Esophagus (tissue), 2 donors: ENCODE data around the gene LHFPL3. TPM values are rescaled to one million over a fixed set of nuclear protein-coding genes. Genes with fewer than 3 reads are reported as not detected.
"Not testable (repeated sequence)": the region's sequence is repeated elsewhere in the genome, so short reads cannot be mapped to it uniquely, and the experiment has no call there.

Source experiments
- H3K27ac ChIP-seq, 2 donors: one replicate each; pipeline ENCODE4 v1.5.1; 2013; ENCODE audit warnings: low read depth in 2 of 2, mild to moderate bottlenecking in 2 of 2, inconsistent platforms in 1 of 2, low read length in 1 of 2, moderate library complexity in 1 of 2
- H3K27me3 ChIP-seq, 2 donors: one replicate each; pipeline ENCODE4 v1.6.1; 2013; ENCODE audit warnings: low read length in 2 of 2, control low read depth in 1 of 2, mild to moderate bottlenecking in 1 of 2; ENCODE audit not compliant: insufficient read depth in 2 of 2, control insufficient read depth in 1 of 2
- H3K36me3 ChIP-seq, 2 donors: one replicate each; pipeline ENCODE4 v1.6.1; 2013; ENCODE audit warnings: low read length in 1 of 2; ENCODE audit not compliant: control insufficient read depth in 2 of 2, insufficient read depth in 2 of 2
- H3K4me1 ChIP-seq, 2 donors: one replicate each; pipeline ENCODE4 v1.6.1; 2013; ENCODE audit warnings: low read length in 1 of 2; ENCODE audit not compliant: control insufficient read depth in 2 of 2, insufficient read depth in 2 of 2
- H3K4me3 ChIP-seq, 2 donors: one replicate each; pipeline ENCODE4 v1.5.1; 2013; ENCODE audit warnings: low read length in 2 of 2, mild to moderate bottlenecking in 2 of 2, low read depth in 1 of 2, moderate library complexity in 1 of 2
- H3K9me3 ChIP-seq, 2 donors: one replicate each; pipeline ENCODE4 v1.6.1; 2013; ENCODE audit warnings: mild to moderate bottlenecking in 2 of 2, low read depth in 1 of 2, low read length in 1 of 2, moderate library complexity in 1 of 2; ENCODE audit not compliant: control insufficient read depth in 2 of 2, insufficient read depth in 1 of 2
- WGBS, 2 donors: extraction: QIAGEN DNeasy Blood & Tissue Kit; methylation state at CpG; one replicate each; pipeline ENCODE4 v1.1.7; 2013; 5-methylcytosine and 5-hydroxymethylcytosine counted together
- polyA plus RNA-seq, 2 donors: library from polyadenylated mRNA; stranded (reverse); fragments of 200-250 nt; gene quantifications; one replicate each; pipeline ENCODE4 v1.2.3, GENCODE V29; 2013
- donor health status: healthy with polysubstance abuse.
- donor health status: Bipolar disorder and iron deficiency.

The LHFPL3 gene
- polyA plus RNA-seq, 2 donors: not detected

- Histone ChIP-seq H3K9me3 (no peaks in the 10 kb centered on the region), H3K27me3 (no peaks in the 10 kb centered on the region), H3K4me3 (no peak overlapping the region), H3K27ac (no peak overlapping the region), H3K4me1 (no peaks in the 10 kb centered on the region), H3K36me3 (no peaks in the 10 kb centered on the region)
- WGBS, 2 donors: 55 to 56% methylated on average over 3 of the region's 3 CpGs
Observed at GRCh38 chr7:104584620-104585019, 256.2 kb downstream of the LHFPL3 start.

GRCh38 chr7:104595591-104595990 is 267.2 kb downstream of the LHFPL3 start:
- not testable (repeated sequence) for H3K9me3 ChIP-seq, H3K4me3 ChIP-seq, H3K36me3 ChIP-seq, H3K27ac ChIP-seq, H3K27me3 ChIP-seq, H3K4me1 ChIP-seq
- WGBS, 2 donors: 67 to 78% methylated on average over 7 of the region's 7 CpGs

DNA sequence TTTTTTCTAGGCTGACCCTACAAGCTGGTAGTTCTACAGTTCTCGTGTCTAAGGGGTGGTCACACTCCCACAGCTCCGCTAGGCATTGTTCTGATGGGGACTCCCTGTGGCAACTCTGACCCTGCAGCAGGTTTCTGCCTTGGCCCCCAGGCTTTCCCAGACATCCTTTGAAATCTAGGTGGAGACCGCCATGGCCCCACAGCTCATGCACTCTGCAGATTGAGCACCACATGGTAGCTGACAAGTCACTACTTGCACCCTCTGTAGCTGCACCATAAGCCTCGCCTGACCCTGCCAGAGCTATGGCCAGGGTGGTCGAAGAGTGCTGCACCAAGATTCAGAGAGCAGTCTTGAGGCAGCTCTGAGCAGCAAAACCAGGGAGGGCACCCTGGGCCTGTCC is 275.6 kb downstream of the LHFPL3 start:
- 58 to 62% methylated on average over 5 of the region's 5 CpGs for WGBS, 2 donors
- no peaks in the 10 kb centered on the region for H3K27me3 ChIP-seq

GRCh38 chr7:104604706-104605105 is 276.3 kb downstream of the LHFPL3 start:
- no peaks in the 10 kb centered on the region for H3K36me3 ChIP-seq
- H3K27me3 ChIP-seq: no peaks in the 10 kb centered on the region
- WGBS, 2 donors: 44 to 59% methylated on average over 1 of the region's 1 CpG
- H3K27ac ChIP-seq: no peak overlapping the region
- H3K4me1 ChIP-seq: no peaks in the 10 kb centered on the region
- H3K4me3 ChIP-seq: no peak overlapping the region
- peaks cover 2 to 5% of the 10 kb centered on the region in 2 donors for H3K9me3 ChIP-seq

More for the DNA sequence above, 275.6 kb downstream of the LHFPL3 start:
- no peak overlapping the region for H3K4me3 ChIP-seq
- no peak overlapping the region for H3K27ac ChIP-seq
- H3K9me3 ChIP-seq: peaks cover 2 to 5% of the 10 kb centered on the region in 2 donors
- H3K4me1 ChIP-seq: no peaks in the 10 kb centered on the region
- H3K36me3 ChIP-seq: no peaks in the 10 kb centered on the region

GRCh38 chr7:104621321-104621720 is 292.9 kb downstream of the LHFPL3 start:
- no peaks in the 10 kb centered on the region for H3K9me3 ChIP-seq
- whole genome bisulfite sequencing, 2 donors: 34 to 35% methylated on average over 3 of the region's 3 CpGs
- no peak overlapping the region for H3K4me3 ChIP-seq
- H3K27me3 ChIP-seq: no peaks in the 10 kb centered on the region
- no peak overlapping the region for H3K27ac ChIP-seq
- no peaks in the 10 kb centered on the region for H3K36me3 ChIP-seq
- no peaks in the 10 kb centered on the region for H3K4me1 ChIP-seq

DNA sequence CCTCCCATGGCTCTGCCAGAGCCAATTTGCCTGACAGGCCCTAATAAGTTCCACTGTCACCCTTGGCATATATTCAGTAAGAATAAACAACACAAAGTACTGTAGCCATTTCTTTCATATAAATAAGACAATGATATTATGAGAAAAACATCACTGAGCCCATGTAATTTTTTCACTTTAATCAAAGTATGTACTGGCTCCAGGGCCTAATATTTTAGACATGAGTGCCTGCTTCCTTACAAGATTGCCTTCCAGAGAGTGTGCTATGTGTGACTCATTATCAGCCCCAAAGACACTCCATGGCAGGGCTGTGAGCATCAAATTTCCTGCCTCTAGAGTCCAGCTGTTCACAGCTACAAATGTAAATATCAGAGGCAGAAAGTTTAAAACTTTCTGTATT is 297.6 kb downstream of the LHFPL3 start:
- H3K9me3 ChIP-seq: no peaks in the 10 kb centered on the region
- no peak overlapping the region for H3K27ac ChIP-seq
- H3K4me3 ChIP-seq: no peak overlapping the region
- no peaks in the 10 kb centered on the region for H3K27me3 ChIP-seq
- H3K4me1 ChIP-seq: no peaks in the 10 kb centered on the region
- H3K36me3 ChIP-seq: no peaks in the 10 kb centered on the region

- H3K4me1 ChIP-seq: no peaks in the 10 kb centered on the region
- no peak overlapping the region for H3K27ac ChIP-seq
- H3K27me3 ChIP-seq: no peaks in the 10 kb centered on the region
- WGBS, 2 donors: 2 to 3% methylated on average over 2 of the region's 2 CpGs
- H3K4me3 ChIP-seq: no peak overlapping the region
- H3K36me3 ChIP-seq: no peaks in the 10 kb centered on the region
- H3K9me3 ChIP-seq: no peaks in the 10 kb centered on the region
Observed at GRCh38 chr7:104627516-104627915, 299.1 kb downstream of the LHFPL3 start.

DNA sequence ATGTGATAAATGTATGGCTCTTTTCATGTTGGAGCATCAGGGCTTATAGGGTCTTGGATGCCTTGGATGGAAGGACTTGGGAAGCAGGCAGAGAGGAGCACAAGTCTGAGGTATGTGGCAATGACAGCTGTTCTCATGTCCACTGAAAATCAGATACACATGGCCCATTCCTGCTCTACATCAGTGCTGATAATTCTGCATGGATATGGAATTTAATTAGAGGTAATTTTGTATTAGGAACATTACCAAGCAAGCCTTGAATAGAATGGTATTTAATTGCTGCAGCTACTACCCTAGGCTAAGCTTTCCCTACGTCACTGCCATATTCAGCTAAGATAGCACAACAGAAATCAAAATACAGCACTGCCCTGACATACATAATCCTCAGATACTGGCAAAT is 299.6 kb downstream of the LHFPL3 start:
- WGBS, 2 donors: 36 to 51% methylated on average over 1 of the region's 1 CpG

GRCh38 chr7:104629408-104629807 is 301.0 kb downstream of the LHFPL3 start:
- Histone ChIP-seq H3K9me3 (no peaks in the 10 kb centered on the region), H3K4me3 (no peak overlapping the region), H3K27me3 (no peaks in the 10 kb centered on the region), H3K36me3 (no peaks in the 10 kb centered on the region), H3K4me1 (no peaks in the 10 kb centered on the region), H3K27ac (no peak overlapping the region)
- WGBS, 2 donors: 49 to 63% methylated on average over 1 of the region's 1 CpG

More for the DNA sequence above, 299.6 kb downstream of the LHFPL3 start:
- Histone ChIP-seq H3K36me3 (no peaks in the 10 kb centered on the region), H3K27ac (no peak overlapping the region), H3K4me3 (no peak overlapping the region), H3K9me3 (no peaks in the 10 kb centered on the region), H3K27me3 (no peaks in the 10 kb centered on the region), H3K4me1 (no peaks in the 10 kb centered on the region)

- Histone ChIP-seq H3K36me3 (no peaks in the 10 kb centered on the region), H3K27ac (no peak overlapping the region), H3K27me3 (no peaks in the 10 kb centered on the region), H3K4me1 (no peaks in the 10 kb centered on the region), H3K4me3 (no peak overlapping the region), H3K9me3 (no peaks in the 10 kb centered on the region)
- WGBS, 2 donors: 91 to 94% methylated on average over 4 of the region's 4 CpGs
Observed at GRCh38 chr7:104640506-104640905, 312.1 kb downstream of the LHFPL3 start.
